Measurements from ENCODE around the gene ZSCAN30.

GRCh38 chr18:35303610-35304009, 13.6 kb upstream of the ZSCAN30 start:
- TF ChIP-seq YY1 (IDR thresholded peaks at IDR 0.05; ENCODE audit: insufficient read depth, insufficient read length) (no peak), ZNF274 (IDR thresholded peaks at IDR 0.05; ENCODE audit: low read depth, low read length) (no peak), SUZ12 (IDR thresholded peaks at IDR 0.05; ENCODE audit: extremely low read depth, insufficient read depth, insufficient read length) (no peak)

All from NT2/D1 (cell line).